Nephron (organoid): ENCODE measurements around the gene SNX30.

Source experiments
- H3K27ac Mint-ChIP-seq, 3 experiments: 2 replicates each; pipeline ENCODE4 v1.8.0; 2020; ENCODE audit warnings: mixed read lengths in 3 of 3, mild to moderate bottlenecking in 2 of 3, moderate library complexity in 1 of 3
- H3K27me3 Mint-ChIP-seq: 2 replicates; pipeline ENCODE4 v1.8.0; 2021; ENCODE audit warnings: low read depth, mild to moderate bottlenecking, moderate library complexity, mixed read lengths
- H3K36me3 Mint-ChIP-seq: 2 replicates; pipeline ENCODE4 v1.8.0; 2020; ENCODE audit warnings: low read depth, mixed read lengths
- H3K4me1 Mint-ChIP-seq: 2 replicates; pipeline ENCODE4 v1.8.0; 2020; ENCODE audit warnings: mixed read lengths
- H3K4me3 Mint-ChIP-seq, 3 experiments: 2 replicates each; pipeline ENCODE4 v1.8.0; 2020; ENCODE audit warnings: mild to moderate bottlenecking in 3 of 3, mixed read lengths in 3 of 3, moderate library complexity in 2 of 3
- H3K9me3 Mint-ChIP-seq: 2 replicates; pipeline ENCODE4 v1.8.0; 2020; ENCODE audit warnings: mixed read lengths
- TF ChIP-seq, protein P1 (sequence below), 3 experiments: fragments of 200-600 bp; sonication (generic); IDR thresholded peaks; one replicate each; pipeline ENCODE4 v1.5.0; 2021; ENCODE audit warnings: antibody characterized with exemption in 3 of 3; ENCODE audit not compliant: unreplicated experiment in 3 of 3

SNX30 gene

DNA sequence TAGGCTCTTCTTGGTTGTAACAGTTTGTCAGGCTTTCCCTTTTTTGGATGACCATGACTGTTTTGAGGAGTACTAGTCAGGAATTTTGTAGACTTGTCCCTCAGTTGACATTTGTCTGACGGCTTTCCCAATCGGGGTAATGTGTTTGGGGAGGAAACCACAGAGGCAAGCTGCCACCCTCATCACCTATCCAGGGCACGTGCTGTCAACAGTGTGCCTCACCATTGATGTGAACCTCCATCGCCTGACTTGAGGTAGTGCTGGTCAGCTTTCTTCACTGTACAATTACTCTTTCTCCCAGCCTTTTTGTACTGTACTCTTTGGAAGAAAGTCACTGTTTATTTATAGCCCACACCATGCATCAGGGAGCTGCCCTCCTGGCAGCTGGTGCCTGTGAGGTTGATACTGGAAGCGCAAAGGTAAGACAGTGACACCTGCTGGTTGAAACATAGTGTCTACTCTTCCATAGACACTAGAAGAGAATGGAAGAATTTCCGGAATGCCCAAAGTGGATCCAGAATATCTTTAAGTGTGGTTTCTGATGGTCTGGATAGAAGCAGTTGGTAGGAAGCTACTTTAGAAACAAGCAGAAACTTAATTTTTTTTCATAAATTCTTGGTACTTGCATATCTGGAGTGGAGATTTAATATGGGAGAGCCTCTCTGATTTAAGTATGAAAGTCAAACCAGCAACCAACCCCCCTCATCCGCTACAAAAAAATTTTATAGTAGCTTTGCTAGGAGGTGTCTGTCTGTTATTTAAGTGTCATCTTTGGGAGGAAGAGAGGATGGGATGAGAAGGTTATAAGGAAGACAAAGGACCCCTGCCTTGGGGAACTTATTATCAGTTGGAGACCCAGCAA, 69.3 kb downstream of the SNX30 start:
- Mint-ChIP-seq H3K27ac (peak overlapping the region; percentile 29 to 64 (median 48)), H3K36me3 (peaks cover 20% of the 10 kb centered on the region), H3K9me3 (no peaks in the 10 kb centered on the region), H3K27me3 (no peaks in the 10 kb centered on the region), H3K4me3 (no peak overlapping the region), H3K4me1 (peaks cover 8% of the 10 kb centered on the region)
- TF ChIP-seq, protein P1, sequence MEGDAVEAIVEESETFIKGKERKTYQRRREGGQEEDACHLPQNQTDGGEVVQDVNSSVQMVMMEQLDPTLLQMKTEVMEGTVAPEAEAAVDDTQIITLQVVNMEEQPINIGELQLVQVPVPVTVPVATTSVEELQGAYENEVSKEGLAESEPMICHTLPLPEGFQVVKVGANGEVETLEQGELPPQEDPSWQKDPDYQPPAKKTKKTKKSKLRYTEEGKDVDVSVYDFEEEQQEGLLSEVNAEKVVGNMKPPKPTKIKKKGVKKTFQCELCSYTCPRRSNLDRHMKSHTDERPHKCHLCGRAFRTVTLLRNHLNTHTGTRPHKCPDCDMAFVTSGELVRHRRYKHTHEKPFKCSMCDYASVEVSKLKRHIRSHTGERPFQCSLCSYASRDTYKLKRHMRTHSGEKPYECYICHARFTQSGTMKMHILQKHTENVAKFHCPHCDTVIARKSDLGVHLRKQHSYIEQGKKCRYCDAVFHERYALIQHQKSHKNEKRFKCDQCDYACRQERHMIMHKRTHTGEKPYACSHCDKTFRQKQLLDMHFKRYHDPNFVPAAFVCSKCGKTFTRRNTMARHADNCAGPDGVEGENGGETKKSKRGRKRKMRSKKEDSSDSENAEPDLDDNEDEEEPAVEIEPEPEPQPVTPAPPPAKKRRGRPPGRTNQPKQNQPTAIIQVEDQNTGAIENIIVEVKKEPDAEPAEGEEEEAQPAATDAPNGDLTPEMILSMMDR (IDR thresholded peaks at IDR 0.05; ENCODE audit: unreplicated experiment in 3 of 3), result peak; percentile 67 to 69 (median 68)

DNA sequence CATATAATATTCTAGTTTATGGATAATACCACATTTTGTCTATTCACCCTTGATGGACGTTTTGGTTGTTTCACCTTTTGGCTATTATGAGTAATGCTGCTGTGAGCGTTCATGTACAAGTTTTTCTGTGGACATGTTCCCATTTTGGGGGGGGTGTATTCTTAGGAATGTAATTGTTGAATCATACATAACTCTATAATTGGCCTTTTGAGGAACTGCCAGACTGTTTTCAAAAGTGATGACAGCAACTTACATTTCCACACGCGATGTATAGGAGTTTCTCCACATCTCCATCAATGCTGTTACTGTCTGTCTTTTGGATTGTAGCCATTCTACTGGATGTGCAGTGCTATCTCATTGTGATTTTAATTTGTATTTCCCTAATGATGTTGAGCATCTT, 70.3 kb downstream of the SNX30 start:
- H3K27ac Mint-ChIP-seq, result no peak overlapping the region
- no peak overlapping the region for H3K4me3 Mint-ChIP-seq
- no peaks in the 10 kb centered on the region for H3K9me3 Mint-ChIP-seq
- peaks cover 21% of the 10 kb centered on the region for H3K36me3 Mint-ChIP-seq
- TF ChIP-seq, protein P1 (IDR thresholded peaks at IDR 0.05; ENCODE audit: unreplicated experiment in 3 of 3), result no peak
- no peaks in the 10 kb centered on the region for H3K27me3 Mint-ChIP-seq
- peaks cover 8% of the 10 kb centered on the region for H3K4me1 Mint-ChIP-seq

DNA sequence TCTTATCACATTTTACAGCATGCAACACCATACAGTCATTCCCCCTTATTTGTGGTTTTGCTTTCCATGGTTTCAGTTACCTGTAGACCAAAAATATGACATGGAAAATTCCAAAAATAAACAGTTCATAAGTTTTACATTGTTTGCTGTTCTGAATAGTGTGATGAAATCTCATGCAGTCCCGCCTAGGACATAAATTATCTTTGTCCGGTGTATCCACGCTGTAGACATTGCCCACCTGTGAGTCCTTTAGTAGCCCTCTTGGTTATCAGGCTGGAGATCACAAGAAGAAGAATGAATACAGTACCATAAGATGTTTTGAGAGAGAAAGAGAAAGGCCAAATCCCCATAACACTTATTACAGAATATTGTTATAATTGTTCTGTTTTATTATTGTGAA, 72.1 kb downstream of the SNX30 start:
- TF ChIP-seq, protein P1 (IDR thresholded peaks at IDR 0.05; ENCODE audit: unreplicated experiment in 3 of 3), result no peak
- no peak overlapping the region for H3K4me3 Mint-ChIP-seq
- H3K36me3 Mint-ChIP-seq, result peaks cover 25% of the 10 kb centered on the region
- H3K27me3 Mint-ChIP-seq, result no peaks in the 10 kb centered on the region
- H3K27ac Mint-ChIP-seq, result no peak overlapping the region
- H3K4me1 Mint-ChIP-seq, result peaks cover 8% of the 10 kb centered on the region
- H3K9me3 Mint-ChIP-seq, result no peaks in the 10 kb centered on the region

DNA sequence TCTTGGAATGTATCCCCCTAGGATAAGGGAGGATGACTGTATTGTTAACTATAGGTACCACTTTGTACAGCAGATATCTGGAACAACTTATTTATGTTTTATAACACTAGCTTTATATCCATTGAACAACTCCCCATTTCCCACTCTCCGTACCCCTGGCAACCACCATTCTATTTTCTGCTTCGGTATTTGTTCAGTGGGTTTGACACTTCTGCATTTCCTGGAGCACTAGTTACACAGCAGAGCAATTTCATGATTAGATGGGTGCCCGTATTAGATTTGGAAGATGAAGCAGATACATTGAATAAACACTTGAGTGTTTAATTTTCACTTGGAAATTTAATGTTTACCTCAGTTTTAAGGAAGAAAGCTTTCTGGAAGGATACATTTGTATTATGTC, 72.7 kb downstream of the SNX30 start:
- H3K4me3 Mint-ChIP-seq, result no peak overlapping the region
- H3K27ac Mint-ChIP-seq, result no peak overlapping the region
- H3K9me3 Mint-ChIP-seq, result no peaks in the 10 kb centered on the region
- peaks cover 8% of the 10 kb centered on the region for H3K4me1 Mint-ChIP-seq
- TF ChIP-seq, protein P1 (IDR thresholded peaks at IDR 0.05; ENCODE audit: unreplicated experiment in 3 of 3), result no peak
- no peaks in the 10 kb centered on the region for H3K27me3 Mint-ChIP-seq
- H3K36me3 Mint-ChIP-seq, result peaks cover 25% of the 10 kb centered on the region

DNA sequence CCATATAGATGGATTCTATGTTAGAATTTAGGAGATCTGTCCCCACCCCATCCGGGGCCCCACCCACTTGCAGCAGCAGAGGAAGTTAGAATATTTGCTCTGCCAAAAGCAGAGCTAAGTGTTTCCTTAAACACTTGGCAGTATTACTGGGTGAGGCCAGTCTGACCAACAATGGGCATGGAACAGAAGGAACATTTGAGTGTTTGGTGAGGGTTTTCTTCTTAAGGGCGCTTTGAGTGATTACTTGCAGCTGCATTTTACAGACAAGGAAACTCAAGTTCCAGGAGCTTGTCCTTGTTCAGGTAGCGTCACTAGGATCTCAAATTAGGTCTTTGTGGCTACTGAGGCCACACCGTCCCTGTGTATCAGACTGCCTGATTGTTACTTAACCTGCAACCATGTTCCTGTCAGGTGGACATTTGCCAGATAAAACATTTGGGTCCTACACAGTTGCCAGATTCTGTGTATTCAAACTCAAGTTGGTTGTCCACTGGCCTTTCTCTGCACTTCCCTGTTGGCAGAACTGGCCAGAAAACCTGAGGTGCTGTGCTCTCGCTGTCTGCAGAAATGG, 80.8 kb downstream of the SNX30 start:
- TF ChIP-seq, protein P1 (IDR thresholded peaks at IDR 0.05; ENCODE audit: unreplicated experiment in 3 of 3), result no peak

More for the DNA sequence above, 80.8 kb downstream of the SNX30 start:
- Mint-ChIP-seq H3K9me3 (no peaks in the 10 kb centered on the region), H3K36me3 (peaks cover 29% of the 10 kb centered on the region), H3K27me3 (no peaks in the 10 kb centered on the region), H3K27ac (no peak overlapping the region), H3K4me3 (no peak overlapping the region), H3K4me1 (no peaks in the 10 kb centered on the region)
